Stimulated activated naive CD8-positive, alpha-beta T cell treated with anti-CD3 and anti-CD28 coated beads, Interleukin-15, amount 100 ng/mL, for 72 hours (primary cell): ENCODE results near the gene SPTBN4.
A peak's percentile ranks its signal among the peaks of the same experiment; 100 is the strongest.
"Not testable (repeated sequence)": the region's sequence is repeated elsewhere in the genome, so short reads cannot be mapped to it uniquely, and the experiment has no call there.

Experiments used
- ATAC-seq: fragments of 150-1000 bp; cut with Tn5 transposase; 2 replicates; pipeline ENCODE4 v1.10.0; 2021; ENCODE audit warnings: mild to moderate bottlenecking, moderate library complexity
- DNase-seq, 2 donors: peaks; one replicate each; pipeline ENCODE4 v3.0.0; 2021 to 2022
- H3K27ac Mint-ChIP-seq, 2 donors: one replicate each; pipeline ENCODE4 v1.8.0; 2022; ENCODE audit warnings: mild to moderate bottlenecking in 2 of 2, mixed read lengths in 2 of 2, moderate library complexity in 2 of 2
- H3K27me3 Mint-ChIP-seq: one replicate; pipeline ENCODE4 v1.8.0; 2022; ENCODE audit warnings: mixed read lengths
- H3K4me1 Mint-ChIP-seq: one replicate; pipeline ENCODE4 v1.8.0; 2022; ENCODE audit warnings: mild to moderate bottlenecking, mixed read lengths
- H3K4me3 Mint-ChIP-seq, 2 donors: one replicate each; pipeline ENCODE4 v1.8.0; 2022; ENCODE audit warnings: mild to moderate bottlenecking in 2 of 2, mixed read lengths in 2 of 2, moderate library complexity in 1 of 2
- H3K9me3 Mint-ChIP-seq, 2 donors: one replicate each; pipeline ENCODE4 v1.8.0; 2022; ENCODE audit warnings: mixed read lengths in 2 of 2

SPTBN4 gene

GRCh38 chr19:40466985-40467734, at the start of gene SPTBN4:
TSS of gene SPTBN4 (plus strand) at chr19:40467001. CDS start at chr19:40472622, 5,621 bp downstream.
- H3K27me3 Mint-ChIP-seq = peaks cover 9% of the 10 kb centered on the region
- ATAC-seq = no peak
- H3K9me3 Mint-ChIP-seq = no peaks in the 10 kb centered on the region
- peak within 1 kb of the TSS; percentile 84 to 87 for H3K4me3 Mint-ChIP-seq
- peaks cover 28% of the 10 kb centered on the region for H3K4me1 Mint-ChIP-seq
- peak within 1 kb of the TSS; percentile 27 to 89 for H3K27ac Mint-ChIP-seq
- no peak for DNase-seq

- Mint-ChIP-seq H3K4me3 (no peak overlapping the region), H3K27ac (peak overlapping the region in 1 of 2 donors; percentile 83), H3K27me3 (no peaks in the 10 kb centered on the region), H3K4me1 (peaks cover 33% of the 10 kb centered on the region), H3K9me3 (no peaks in the 10 kb centered on the region)
- no peak for ATAC-seq
- DNase-seq = no peak
These were observed 49.2 kb upstream of the SPTBN4 start for GRCh38 chr19:40417643-40417981.

GRCh38 chr19:40418040-40418439, 48.8 kb upstream of the SPTBN4 start:
- Mint-ChIP-seq H3K27me3 (no peaks in the 10 kb centered on the region), H3K9me3 (no peaks in the 10 kb centered on the region), H3K4me3 (no peak overlapping the region), H3K27ac (no peak overlapping the region), H3K4me1 (peaks cover 37% of the 10 kb centered on the region)
- ATAC-seq (no peak), DNase-seq (no peak)

GRCh38 chr19:40419066-40419612, 47.7 kb upstream of the SPTBN4 start:
- H3K27ac Mint-ChIP-seq = peak overlapping the region in 1 of 2 donors; percentile 11
- no peaks in the 10 kb centered on the region for H3K9me3 Mint-ChIP-seq
- peaks cover 35% of the 10 kb centered on the region for H3K4me1 Mint-ChIP-seq

GRCh38 chr19:40419780-40420179, 47.0 kb upstream of the SPTBN4 start:
- H3K27ac Mint-ChIP-seq = no peak overlapping the region
- H3K4me3 Mint-ChIP-seq = peak overlapping the region; percentile 3 to 13
- H3K4me1 Mint-ChIP-seq = peaks cover 41% of the 10 kb centered on the region
- H3K9me3 Mint-ChIP-seq = no peaks in the 10 kb centered on the region
- H3K27me3 Mint-ChIP-seq = no peaks in the 10 kb centered on the region
- ATAC-seq = no peak
- DNase-seq = no peak

More at GRCh38 chr19:40419066-40419612, 47.7 kb upstream of the SPTBN4 start:
- no peaks in the 10 kb centered on the region for H3K27me3 Mint-ChIP-seq
- DNase-seq (no peak), ATAC-seq (no peak)
- no peak overlapping the region for H3K4me3 Mint-ChIP-seq

GRCh38 chr19:40420451-40420765, 46.4 kb upstream of the SPTBN4 start:
- Mint-ChIP-seq H3K27ac (peak overlapping the region; percentile 14 to 92), H3K27me3 (no peaks in the 10 kb centered on the region), H3K9me3 (no peaks in the 10 kb centered on the region), H3K4me1 (peaks cover 43% of the 10 kb centered on the region), H3K4me3 (peak overlapping the region; percentile 87 to 89)
- DNase-seq (no peak), ATAC-seq (no peak)

- ATAC-seq = peak; percentile 60
- no peaks in the 10 kb centered on the region for H3K27me3 Mint-ChIP-seq
- peaks cover 43% of the 10 kb centered on the region for H3K4me1 Mint-ChIP-seq
- H3K9me3 Mint-ChIP-seq = no peaks in the 10 kb centered on the region
- DNase-seq = peak; percentile 79 to 82
- peak overlapping the region; percentile 87 to 89 for H3K4me3 Mint-ChIP-seq
- H3K27ac Mint-ChIP-seq = peak overlapping the region; percentile 87 to 92
These were observed 45.7 kb upstream of the SPTBN4 start for GRCh38 chr19:40420766-40421765.

- no peaks in the 10 kb centered on the region for H3K27me3 Mint-ChIP-seq
- H3K4me1 Mint-ChIP-seq = peaks cover 36% of the 10 kb centered on the region
- H3K9me3 Mint-ChIP-seq = no peaks in the 10 kb centered on the region
- DNase-seq (no peak), ATAC-seq (no peak)
- peak overlapping the region in 1 of 2 donors; percentile 92 for H3K27ac Mint-ChIP-seq
- H3K4me3 Mint-ChIP-seq = peak overlapping the region; percentile 87 to 89
These were observed 44.6 kb upstream of the SPTBN4 start for GRCh38 chr19:40421993-40422747.

GRCh38 chr19:40422748-40423566, 43.8 kb upstream of the SPTBN4 start:
- ATAC-seq (no peak), DNase-seq (no peak)
- Mint-ChIP-seq H3K4me1 (peaks cover 30% of the 10 kb centered on the region), H3K27me3 (no peaks in the 10 kb centered on the region), H3K4me3 (peak overlapping the region in 1 of 2 donors; percentile 30), H3K27ac (peak overlapping the region in 1 of 2 donors; percentile 88), H3K9me3 (no peaks in the 10 kb centered on the region)

- Mint-ChIP-seq H3K27me3 (no peaks in the 10 kb centered on the region), H3K9me3 (no peaks in the 10 kb centered on the region), H3K4me3 (peak overlapping the region; percentile 14 to 89), H3K27ac (no peak overlapping the region), H3K4me1 (peaks cover 30% of the 10 kb centered on the region)
- DNase-seq (no peak), ATAC-seq (no peak)
These were observed 42.9 kb upstream of the SPTBN4 start for GRCh38 chr19:40423938-40424337.

- Mint-ChIP-seq H3K27me3 (no peaks in the 10 kb centered on the region), H3K9me3 (no peaks in the 10 kb centered on the region), H3K4me3 (peak overlapping the region; percentile 89 to 95), H3K27ac (peak overlapping the region; percentile 93 to 96), H3K4me1 (peaks cover 30% of the 10 kb centered on the region)
- ATAC-seq = no peak
- DNase-seq = no peak
These were observed 42.0 kb upstream of the SPTBN4 start for GRCh38 chr19:40424637-40425449.

GRCh38 chr19:40425450-40426287, 41.1 kb upstream of the SPTBN4 start, which contains the start of gene SERTAD1:
TSS of gene SERTAD1 (minus strand) at chr19:40425992. CDS start at chr19:40423546, 2,446 bp downstream.
- H3K4me3 Mint-ChIP-seq = peak within 1 kb of the TSS; percentile 89 to 95
- peak; percentile 100 for DNase-seq
- peak within 1 kb of the TSS; percentile 93 to 96 for H3K27ac Mint-ChIP-seq
- peaks cover 30% of the 10 kb centered on the region for H3K4me1 Mint-ChIP-seq
- ATAC-seq = peak; percentile 92
- no peaks in the 10 kb centered on the region for H3K9me3 Mint-ChIP-seq
- H3K27me3 Mint-ChIP-seq = no peaks in the 10 kb centered on the region

GRCh38 chr19:40428197-40428596, 38.6 kb upstream of the SPTBN4 start:
- H3K9me3 Mint-ChIP-seq, H3K27me3 Mint-ChIP-seq, ATAC-seq, DNase-seq, H3K4me3 Mint-ChIP-seq, H3K27ac Mint-ChIP-seq: not testable (repeated sequence)
- H3K4me1 Mint-ChIP-seq = peaks cover 18% of the 10 kb centered on the region
